Activated naive CD4-positive, alpha-beta T cell treated with anti-CD3 and anti-CD28 coated beads, Interleukin-2, amount 50 U/mL, for 16 hours (primary cell): ENCODE data around the gene PTBP3.
"Not testable (repeated sequence)": the region's sequence is repeated elsewhere in the genome, so short reads cannot be mapped to it uniquely, and the experiment has no call there.

ENCODE experiments used
- DNase-seq: peaks from one replicate; pipeline ENCODE4 v3.0.0-alpha.2; 2020

The PTBP3 gene

DNA sequence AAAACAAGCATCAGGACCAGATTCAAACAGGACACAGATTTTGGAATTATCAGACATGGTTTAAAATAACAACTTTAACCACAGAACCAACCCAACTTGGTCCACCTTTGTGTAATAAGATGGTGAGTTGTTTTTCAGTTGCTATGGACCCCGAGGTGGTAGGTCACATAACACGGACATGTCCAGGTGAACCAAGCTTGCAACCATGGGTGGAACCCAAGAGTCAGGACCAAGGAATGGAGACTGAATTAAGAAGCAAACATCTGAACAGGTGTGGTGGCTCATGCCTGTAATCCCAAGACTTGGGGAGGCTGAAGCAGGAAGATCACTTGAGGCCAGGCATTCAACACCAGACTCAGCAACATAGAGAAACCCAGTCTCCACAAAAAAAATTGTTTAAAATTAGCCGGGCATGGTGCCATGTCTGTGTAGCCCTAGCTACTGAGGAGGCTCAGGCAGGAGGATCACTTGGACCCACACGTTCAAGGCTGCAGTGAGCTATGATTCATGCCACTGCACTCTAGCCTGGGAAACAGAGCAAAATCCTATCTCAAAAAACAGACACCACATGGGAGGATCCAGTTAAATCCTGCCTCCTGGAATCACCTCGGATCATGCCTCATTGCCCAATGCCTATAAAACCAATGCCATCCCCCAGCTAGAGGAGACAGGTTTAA is 10.6 kb downstream of the PTBP3 start:
- DNase-seq: no peak

DNA sequence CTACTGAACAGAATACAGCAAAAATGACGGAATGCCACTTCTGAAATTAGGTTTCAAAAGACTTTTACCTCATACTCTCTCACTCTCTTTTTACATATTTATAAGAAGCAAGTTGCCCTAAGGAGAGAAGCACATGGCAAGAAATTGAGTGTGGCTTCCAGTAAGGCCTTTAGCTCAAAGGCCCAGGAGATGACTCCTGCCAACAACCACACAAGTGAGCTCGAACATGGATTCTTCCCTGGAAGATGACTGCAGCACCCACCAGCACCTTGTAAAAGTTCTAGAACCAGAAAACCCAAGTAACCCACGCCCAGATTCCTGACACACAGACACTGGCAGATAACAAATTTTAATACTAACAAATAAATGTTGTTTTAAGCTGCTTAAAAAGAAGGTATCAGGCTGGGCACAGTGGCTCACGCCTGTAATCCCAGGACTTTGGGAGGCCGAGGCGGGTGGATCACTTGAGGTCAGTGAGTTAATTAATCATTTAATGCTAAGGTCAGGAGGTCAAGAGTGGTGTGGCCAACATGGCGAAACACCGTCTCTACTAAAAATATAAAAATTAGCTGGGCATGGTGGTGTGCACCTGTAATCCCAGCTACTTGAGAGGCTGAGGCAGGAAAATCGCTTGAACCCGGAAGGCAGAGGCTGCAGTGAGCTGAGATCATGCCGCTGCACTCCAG is 17.0 kb downstream of the PTBP3 start:
- DNase-seq: no peak

DNA sequence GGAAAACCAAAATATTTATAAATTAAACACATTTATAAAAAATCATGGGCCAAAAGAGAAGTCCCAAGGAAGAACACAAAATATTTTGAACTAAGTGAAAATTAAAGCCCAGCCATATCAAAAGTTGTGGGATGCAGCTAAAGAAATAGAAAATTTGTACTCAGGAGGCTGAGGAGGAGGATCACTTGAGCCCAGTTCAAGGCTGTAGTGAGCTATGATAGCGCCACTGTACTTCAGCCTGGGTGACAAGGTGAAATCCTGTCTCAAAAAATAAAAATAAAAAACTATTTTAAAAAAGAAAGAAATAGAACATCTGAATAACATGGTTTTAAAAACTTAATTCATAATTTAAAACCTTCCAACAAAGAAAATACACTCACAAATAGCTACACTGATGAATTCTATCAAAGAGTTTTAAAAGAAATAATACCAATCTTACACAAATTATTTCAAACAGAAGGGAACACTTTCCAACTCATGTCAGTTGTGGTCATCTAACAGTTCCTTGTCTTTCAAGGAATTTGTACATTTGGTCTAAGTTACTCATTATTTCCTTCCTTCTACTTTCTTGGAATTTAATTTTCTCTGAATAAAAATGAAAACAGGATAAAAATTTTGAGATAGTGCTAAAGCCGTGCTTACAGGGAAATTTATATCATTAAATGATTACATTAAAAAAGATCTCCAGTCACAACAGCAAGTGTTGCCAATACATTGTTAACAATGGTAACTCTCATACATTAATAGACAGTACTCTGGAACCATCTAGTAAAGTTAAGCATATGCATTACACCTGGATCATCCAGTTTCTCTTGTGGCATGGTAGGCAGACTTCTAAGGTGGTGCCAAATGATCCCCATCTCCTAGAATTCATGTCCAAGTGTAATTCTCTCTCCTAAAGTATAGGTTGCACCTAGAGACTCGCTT is 17.8 kb downstream of the PTBP3 start:
- no peak for DNase-seq

- DNase-seq: no peak
These were observed 21.3 kb downstream of the PTBP3 start for GRCh38 chr9:112312139-112312538.

DNA sequence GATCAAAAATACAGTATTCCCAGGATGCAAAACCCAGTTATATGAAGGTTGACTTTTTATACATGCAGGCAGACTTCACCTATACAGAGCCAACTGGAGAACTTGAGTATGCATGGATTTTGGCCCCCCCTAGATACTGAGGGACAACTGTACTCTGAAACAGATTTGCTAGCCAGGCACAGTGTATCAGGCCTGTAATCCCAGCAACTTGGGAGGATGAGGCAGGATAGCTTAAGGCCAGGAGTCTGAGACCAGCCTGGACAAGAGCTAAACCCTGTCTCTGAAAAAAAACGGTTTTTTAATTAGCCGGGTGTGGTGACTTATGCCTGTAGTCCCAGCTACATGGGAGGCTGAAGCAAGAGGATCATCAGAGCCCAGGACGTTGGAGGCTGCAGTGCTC is 21.9 kb downstream of the PTBP3 start:
- DNase-seq: no peak

DNA sequence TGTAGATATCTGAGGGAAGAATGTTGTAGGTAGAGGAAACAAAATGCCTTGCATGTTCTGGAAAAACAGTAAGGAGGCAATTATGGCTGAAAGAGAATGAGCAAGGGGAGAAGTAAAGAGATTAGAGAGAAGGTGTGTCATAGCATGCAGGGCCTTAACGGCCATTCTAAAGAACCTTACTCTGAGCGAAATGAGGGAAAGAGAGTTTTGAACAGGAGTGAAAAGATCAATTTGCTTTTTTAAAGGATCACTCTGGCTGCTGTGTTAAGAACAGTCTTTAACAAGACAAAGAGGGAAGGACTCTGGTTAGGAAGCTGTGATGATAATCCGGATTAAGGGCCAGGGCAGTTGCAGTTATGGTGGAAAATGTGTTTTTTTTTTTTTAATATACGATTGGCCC is 22.6 kb downstream of the PTBP3 start:
- no peak for DNase-seq

DNA sequence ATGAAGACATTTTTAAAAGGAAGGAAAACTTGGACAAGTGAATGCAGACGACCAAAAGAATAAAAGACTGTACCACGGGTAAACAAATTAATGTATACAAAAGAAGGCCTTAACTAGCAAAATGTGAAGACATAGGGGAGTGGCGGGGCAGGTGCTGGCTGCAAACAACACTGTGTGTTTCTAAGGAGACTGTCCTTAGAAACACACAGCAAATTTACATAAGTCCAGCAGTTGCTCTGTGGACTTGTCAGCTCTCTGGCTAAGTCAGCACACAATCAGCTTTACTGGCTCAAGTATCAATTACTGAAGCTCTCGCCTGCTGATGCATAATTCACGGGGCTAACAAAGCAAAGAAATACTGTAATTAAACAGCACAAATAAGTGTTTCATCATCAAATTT is 24.8 kb downstream of the PTBP3 start:
- DNase-seq: no peak

GRCh38 chr9:112301420-112301819 is 32.0 kb downstream of the PTBP3 start:
- DNase-seq: no peak

GRCh38 chr9:112299514-112299913 is 33.9 kb downstream of the PTBP3 start:
- DNase-seq: no peak

- DNase-seq: no peak
These were observed 36.5 kb downstream of the PTBP3 start for GRCh38 chr9:112296929-112297328.

DNA sequence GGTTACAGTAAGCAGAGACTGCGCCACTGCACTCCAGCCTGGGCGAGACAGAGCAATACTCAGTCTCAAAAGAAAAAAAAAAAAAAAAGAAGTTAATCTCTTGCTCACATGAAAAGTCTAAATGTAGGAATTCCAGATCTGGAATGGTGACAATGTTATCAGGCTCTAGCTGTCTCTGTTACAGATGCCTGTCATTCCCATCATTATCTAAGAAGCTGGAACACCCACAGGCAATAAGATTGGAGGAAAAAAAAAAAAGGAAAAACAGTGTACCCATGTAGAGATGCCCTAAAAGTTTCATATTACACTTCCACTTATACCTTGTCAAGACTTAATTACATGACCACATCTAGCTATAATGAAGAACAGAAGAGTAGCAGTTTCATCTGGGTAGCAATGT is 38.2 kb downstream of the PTBP3 start:
- no peak for DNase-seq

- DNase-seq: no peak
These were observed 45.4 kb downstream of the PTBP3 start for GRCh38 chr9:112288029-112288428.

DNA sequence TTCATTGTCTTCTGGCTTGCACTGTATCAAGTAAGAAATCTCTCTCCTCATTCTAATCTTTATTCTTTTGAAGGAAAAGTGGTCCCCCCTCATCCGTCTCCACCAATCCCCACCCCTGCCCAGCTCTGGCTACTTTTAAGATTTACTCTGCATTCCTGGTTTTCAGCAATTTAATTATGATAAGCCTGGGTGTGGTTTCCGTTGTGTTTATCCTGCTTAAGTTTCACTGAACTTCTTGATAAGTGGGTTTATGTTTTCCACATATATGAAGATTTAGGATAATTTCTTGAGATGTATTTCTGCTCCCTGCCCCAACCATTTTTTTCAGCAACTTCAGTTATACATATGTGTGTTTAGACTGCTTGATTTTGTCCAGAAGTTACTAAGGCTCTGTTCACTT is 46.5 kb downstream of the PTBP3 start:
- DNase-seq: no peak

GRCh38 chr9:112285056-112285455 is 48.4 kb downstream of the PTBP3 start:
- DNase-seq: no peak

- DNase-seq: no peak
These were observed 49.7 kb downstream of the PTBP3 start for GRCh38 chr9:112283582-112284253.

DNA sequence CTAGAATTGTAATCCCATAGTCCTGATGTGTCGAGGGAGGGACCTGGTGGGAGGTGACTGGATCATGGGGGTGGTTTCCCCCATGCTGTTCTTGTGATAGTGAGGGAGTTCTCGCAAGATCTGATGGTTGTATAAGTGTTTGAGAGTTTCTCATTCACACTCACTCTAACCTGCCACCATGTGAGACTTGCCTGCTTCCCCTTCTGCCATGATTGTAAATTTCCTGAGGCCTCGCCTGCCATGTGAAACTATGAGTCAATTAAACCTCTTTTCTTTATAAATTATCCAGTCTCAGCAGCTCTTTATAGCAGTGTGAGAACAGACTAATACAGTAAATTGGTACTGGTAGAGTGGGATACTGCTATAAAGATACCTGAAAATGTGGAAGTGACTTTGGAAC is 50.6 kb downstream of the PTBP3 start:
- DNase-seq: not testable (repeated sequence)

DNA sequence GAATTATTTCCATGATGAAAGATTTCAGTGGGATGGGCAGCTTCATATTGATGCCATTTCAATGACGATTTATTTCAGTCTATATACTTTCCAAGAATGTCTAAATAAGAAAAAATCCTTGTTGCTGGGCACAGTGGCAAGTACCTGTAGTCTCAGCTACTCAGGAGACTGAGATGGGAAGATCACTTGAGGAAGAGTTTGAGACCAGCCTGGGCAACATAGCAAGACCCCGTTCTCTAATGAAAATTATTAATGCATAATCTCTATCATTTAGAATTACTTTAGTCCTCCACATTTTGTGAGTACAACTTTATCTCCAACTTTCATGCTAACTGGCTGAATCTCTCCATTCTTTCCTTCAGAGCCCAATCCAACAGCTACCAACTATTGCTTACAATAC is 52.5 kb downstream of the PTBP3 start:
- DNase-seq: no peak

DNA sequence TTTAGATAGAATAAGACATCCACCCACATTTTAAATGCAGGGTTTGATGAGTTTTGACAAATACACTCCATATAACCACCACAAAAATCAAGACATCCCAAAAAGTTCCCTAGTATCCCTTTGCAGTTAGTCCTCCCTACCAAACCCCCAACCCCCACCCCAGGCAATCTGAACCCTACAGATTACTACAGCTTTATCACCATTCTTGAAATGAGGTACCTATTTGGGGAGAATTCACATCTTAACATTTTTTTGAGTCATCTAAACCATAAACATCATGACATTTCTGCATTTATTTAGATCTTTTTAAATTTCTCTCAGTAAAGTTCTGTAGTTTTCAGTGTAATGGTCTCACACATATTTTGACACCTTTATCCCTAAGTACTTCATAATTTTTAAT is 53.9 kb downstream of the PTBP3 start:
- no peak for DNase-seq

- no peak for DNase-seq
These were observed 55.3 kb downstream of the PTBP3 start for GRCh38 chr9:112278152-112278551.

- DNase-seq: no peak
These were observed 58.8 kb downstream of the PTBP3 start for GRCh38 chr9:112274600-112274999.

DNA sequence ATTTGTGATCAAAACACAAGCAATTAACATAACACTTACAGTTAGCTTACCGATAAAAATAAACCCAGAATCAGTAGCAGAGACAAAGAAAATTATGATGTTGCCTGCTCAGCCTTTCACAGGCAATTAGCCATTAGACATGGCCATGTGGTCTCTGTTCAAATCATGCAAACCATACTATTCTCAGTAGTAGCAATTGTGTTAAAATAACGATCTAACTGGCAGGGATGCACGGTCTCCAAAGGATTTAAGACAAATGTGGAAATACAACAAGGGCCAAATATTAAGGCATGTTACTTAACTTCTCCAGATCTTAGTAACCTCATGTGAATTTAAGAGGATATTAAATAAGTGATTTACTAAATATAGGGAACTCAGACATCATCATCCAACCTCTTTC is 59.5 kb downstream of the PTBP3 start:
- no peak for DNase-seq

GRCh38 chr9:112271466-112272098 is 61.8 kb downstream of the PTBP3 start:
- no peak for DNase-seq

- no peak for DNase-seq
These were observed 65.0 kb downstream of the PTBP3 start for GRCh38 chr9:112268413-112268812.
